ENCODE measurements around the gene RAPGEF4.
A peak's percentile ranks its signal among the peaks of the same experiment; 100 is the strongest.

The RAPGEF4 gene

DNA sequence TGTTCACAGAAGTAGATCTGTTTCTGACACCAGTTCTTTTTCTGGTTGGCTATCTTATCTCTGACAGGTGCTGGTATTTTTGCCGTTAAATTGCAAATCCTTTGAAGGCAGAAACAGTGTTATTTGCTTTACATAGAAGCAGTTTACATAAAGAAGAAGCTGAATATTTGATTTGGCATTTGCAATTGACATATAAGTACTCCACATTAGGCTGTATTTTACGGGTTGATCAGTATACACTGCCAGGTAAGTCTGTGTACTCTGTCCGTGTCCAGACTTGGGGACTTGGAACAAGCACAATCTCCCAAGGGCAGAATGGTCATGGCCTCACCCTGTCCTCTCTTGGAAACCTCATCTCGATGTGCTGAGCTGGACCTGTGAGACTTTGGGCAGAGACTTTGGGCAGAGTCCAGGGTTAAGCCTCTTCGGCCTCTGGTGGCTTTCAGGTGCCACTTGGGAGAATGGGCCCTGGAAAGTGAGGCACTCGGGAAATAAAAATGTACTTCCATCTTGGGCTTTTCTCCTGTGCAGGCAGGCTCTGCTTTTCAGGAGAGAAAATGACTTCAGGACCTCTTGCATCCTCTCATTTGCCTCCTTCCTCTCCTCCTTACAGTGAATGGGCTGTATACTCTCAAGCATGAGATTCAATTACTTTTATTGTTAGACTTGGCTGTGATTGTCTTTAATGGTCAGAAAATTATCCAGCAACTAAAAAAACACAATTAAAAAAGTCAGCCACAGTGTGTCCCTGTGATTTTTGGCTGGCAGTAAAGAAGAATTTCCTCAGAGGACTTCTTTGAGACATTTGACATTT is 108.5 kb downstream of the RAPGEF4 start:
- CTCF ChIA-PET: interaction anchor here (0.5 to 0.7 kb wide), 3 partner anchors 35 to 128 kb away, joined by 3 to 4 read pairs (median 3); no protein-coding TSS in a partner anchor
- POLR2A ChIA-PET: no interaction called here

GRCh38 chr2:172845028-172845630 is 109.5 kb downstream of the RAPGEF4 start:
- CTCF ChIA-PET: no interaction called here

More for the DNA sequence above, 108.5 kb downstream of the RAPGEF4 start:
- H3K27ac ChIP-seq (ENCODE audit: extremely low read depth, low read depth, low read length): no peak overlapping the region
- no peaks in the 10 kb centered on the region for H3K9me3 ChIP-seq (ENCODE audit: control insufficient read depth, insufficient read depth, low read depth, low read length)
- H3K4me3 ChIP-seq (ENCODE audit: low read depth, low read length): no peak overlapping the region
- H3K4me1 ChIP-seq (ENCODE audit: control insufficient read depth, insufficient read depth, low read length): no peaks in the 10 kb centered on the region; the same call in none of the 2 replicates
- TF ChIP-seq ZNF302 (tag by site-specific recombination; IDR thresholded peaks at IDR 0.05; ENCODE audit: low read depth) (no peak), ZNF561 (tag by site-specific recombination; IDR thresholded peaks at IDR 0.05; ENCODE audit: borderline replicate concordance) (no peak), ZNF274 (IDR thresholded peaks at IDR 0.05; ENCODE audit: low read length) (no peak), ZNF274 (tag by site-specific recombination; IDR thresholded peaks at IDR 0.05; ENCODE audit: borderline replicate concordance) (no peak), ZNF776 (tag by site-specific recombination; IDR thresholded peaks at IDR 0.05; ENCODE audit: borderline replicate concordance) (no peak), KLF8 (tag by site-specific recombination; IDR thresholded peaks at IDR 0.05) (no peak), ZNF549 (tag by site-specific recombination; IDR thresholded peaks at IDR 0.05) (no peak), ZNF473 (tag by site-specific recombination; IDR thresholded peaks at IDR 0.05) (no peak)
- TF ChIP-seq, protein P1, sequence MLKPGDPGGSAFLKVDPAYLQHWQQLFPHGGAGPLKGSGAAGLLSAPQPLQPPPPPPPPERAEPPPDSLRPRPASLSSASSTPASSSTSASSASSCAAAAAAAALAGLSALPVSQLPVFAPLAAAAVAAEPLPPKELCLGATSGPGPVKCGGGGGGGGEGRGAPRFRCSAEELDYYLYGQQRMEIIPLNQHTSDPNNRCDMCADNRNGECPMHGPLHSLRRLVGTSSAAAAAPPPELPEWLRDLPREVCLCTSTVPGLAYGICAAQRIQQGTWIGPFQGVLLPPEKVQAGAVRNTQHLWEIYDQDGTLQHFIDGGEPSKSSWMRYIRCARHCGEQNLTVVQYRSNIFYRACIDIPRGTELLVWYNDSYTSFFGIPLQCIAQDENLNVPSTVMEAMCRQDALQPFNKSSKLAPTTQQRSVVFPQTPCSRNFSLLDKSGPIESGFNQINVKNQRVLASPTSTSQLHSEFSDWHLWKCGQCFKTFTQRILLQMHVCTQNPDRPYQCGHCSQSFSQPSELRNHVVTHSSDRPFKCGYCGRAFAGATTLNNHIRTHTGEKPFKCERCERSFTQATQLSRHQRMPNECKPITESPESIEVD (tag by site-specific recombination; IDR thresholded peaks at IDR 0.05): 0 out of 2 replicates have a peak, but pooled peaks have one; percentile 9
- H3K36me3 ChIP-seq (ENCODE audit: control insufficient read depth in 2 of 2, insufficient read depth in 1 of 2, low read length in 2 of 2): no peaks in the 10 kb centered on the region

GRCh38 chr2:172846551-172846950 is 110.9 kb downstream of the RAPGEF4 start:
- Histone ChIP-seq H3K9me3 (ENCODE audit: control insufficient read depth, insufficient read depth, low read depth, low read length) (no peaks in the 10 kb centered on the region), H3K36me3 (ENCODE audit: control insufficient read depth in 2 of 2, insufficient read depth in 1 of 2, low read length in 2 of 2) (no peaks in the 10 kb centered on the region), H3K4me3 (ENCODE audit: low read depth, low read length) (no peak overlapping the region), H3K27ac (ENCODE audit: extremely low read depth, low read depth, low read length) (no peak overlapping the region), H3K4me1 (ENCODE audit: control insufficient read depth, insufficient read depth, low read length) (no peaks in the 10 kb centered on the region; the same call in none of the 2 replicates)
- ChIA-PET CTCF (no interaction called here), POLR2A (no interaction called here)
- TF ChIP-seq ZNF776 (tag by site-specific recombination; IDR thresholded peaks at IDR 0.05; ENCODE audit: borderline replicate concordance) (no peak), INSM2 (tag by site-specific recombination; IDR thresholded peaks at IDR 0.05) (no peak), ZNF138 (tag by site-specific recombination; IDR thresholded peaks at IDR 0.05; ENCODE audit: borderline replicate concordance) (no peak), MZF1 (tag by site-specific recombination; IDR thresholded peaks at IDR 0.05; ENCODE audit: borderline replicate concordance) (no peak), ZNF585B (tag by site-specific recombination; IDR thresholded peaks at IDR 0.05) (no peak), ZSCAN5A (tag by site-specific recombination; IDR thresholded peaks at IDR 0.05) (no peak), ZNF184 (tag by site-specific recombination; IDR thresholded peaks at IDR 0.05) (no peak), OVOL3 (tag by site-specific recombination; IDR thresholded peaks at IDR 0.05) (no peak), ZNF426 (tag by site-specific recombination; IDR thresholded peaks at IDR 0.05) (no peak), ZNF473 (tag by site-specific recombination; IDR thresholded peaks at IDR 0.05) (no peak), ZNF19 (tag by site-specific recombination; IDR thresholded peaks at IDR 0.05; ENCODE audit: low read depth) (no peak), ZNF510 (tag by site-specific recombination; IDR thresholded peaks at IDR 0.05; ENCODE audit: insufficient replicate concordance) (no peak)

More at GRCh38 chr2:172845028-172845630, 109.5 kb downstream of the RAPGEF4 start:
- H3K36me3 ChIP-seq (ENCODE audit: control insufficient read depth in 2 of 2, insufficient read depth in 1 of 2, low read length in 2 of 2): no peaks in the 10 kb centered on the region
- no peak overlapping the region for H3K27ac ChIP-seq (ENCODE audit: extremely low read depth, low read depth, low read length)
- TF ChIP-seq, protein P2, sequence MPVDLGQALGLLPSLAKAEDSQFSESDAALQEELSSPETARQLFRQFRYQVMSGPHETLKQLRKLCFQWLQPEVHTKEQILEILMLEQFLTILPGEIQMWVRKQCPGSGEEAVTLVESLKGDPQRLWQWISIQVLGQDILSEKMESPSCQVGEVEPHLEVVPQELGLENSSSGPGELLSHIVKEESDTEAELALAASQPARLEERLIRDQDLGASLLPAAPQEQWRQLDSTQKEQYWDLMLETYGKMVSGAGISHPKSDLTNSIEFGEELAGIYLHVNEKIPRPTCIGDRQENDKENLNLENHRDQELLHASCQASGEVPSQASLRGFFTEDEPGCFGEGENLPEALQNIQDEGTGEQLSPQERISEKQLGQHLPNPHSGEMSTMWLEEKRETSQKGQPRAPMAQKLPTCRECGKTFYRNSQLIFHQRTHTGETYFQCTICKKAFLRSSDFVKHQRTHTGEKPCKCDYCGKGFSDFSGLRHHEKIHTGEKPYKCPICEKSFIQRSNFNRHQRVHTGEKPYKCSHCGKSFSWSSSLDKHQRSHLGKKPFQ (tag by site-specific recombination; IDR thresholded peaks at IDR 0.05): no peak
- TF ChIP-seq KLF10 (tag by site-specific recombination; IDR thresholded peaks at IDR 0.05): no peak
- TF ChIP-seq ZNF629 (tag by site-specific recombination; IDR thresholded peaks at IDR 0.05): no peak
- TF ChIP-seq ZIC2 (tag by site-specific recombination; IDR thresholded peaks at IDR 0.05): no peak
- TF ChIP-seq ZNF544 (tag by site-specific recombination; IDR thresholded peaks at IDR 0.05): no peak
- POLR2A ChIA-PET: no interaction called here
- no peak overlapping the region for H3K4me3 ChIP-seq (ENCODE audit: low read depth, low read length)
- H3K9me3 ChIP-seq (ENCODE audit: control insufficient read depth, insufficient read depth, low read depth, low read length): no peaks in the 10 kb centered on the region
- H3K4me1 ChIP-seq (ENCODE audit: control insufficient read depth, insufficient read depth, low read length): no peaks in the 10 kb centered on the region; the same call in none of the 2 replicates
